Ovary (tissue), 9 donors: ENCODE data around the gene MAPKAPK5. TPM values are rescaled to one million over a fixed set of nuclear protein-coding genes. Genes with fewer than 3 reads are reported as not detected.
A peak's percentile ranks its signal among the peaks of the same experiment; 100 is the strongest.
"Not testable (repeated sequence)": the region's sequence is repeated elsewhere in the genome, so short reads cannot be mapped to it uniquely, and the experiment has no call there.

Source experiments
- DNase-seq, 5 donors: peaks; one replicate each; pipeline ENCODE4 v3.0.0-alpha.2; 2019 to 2020
- H3K27ac ChIP-seq, 2 donors: fragments of 200-600 bp; one replicate each; pipeline versions ENCODE4 v1.5.1 to v1.8.0; 2019 to 2022
- H3K27me3 ChIP-seq: fragments of 200-600 bp; one replicate; pipeline ENCODE4 v1.8.0; 2022
- H3K36me3 ChIP-seq: fragments of 200-600 bp; sonication (generic); one replicate; pipeline ENCODE4 v1.5.1; 2019
- H3K4me1 ChIP-seq: one replicate; pipeline ENCODE4 v1.8.1; 2013; ENCODE audit warnings: mild to moderate bottlenecking, moderate library complexity; ENCODE audit not compliant: insufficient read depth
- H3K4me3 ChIP-seq: fragments of 200-600 bp; sonication (generic); one replicate; pipeline ENCODE4 v1.5.1; 2017
- H3K9me3 ChIP-seq, 2 donors: fragments of 200-600 bp in 1 of 2; sonication (generic) in 1 of 2; one replicate each; pipeline versions ENCODE4 v1.5.1 to v1.8.1; 2013 to 2019; ENCODE audit warnings: mild to moderate bottlenecking in 1 of 2, moderate library complexity in 1 of 2
- EP300 ChIP-seq: sonication (generic); formaldehyde crosslinking; IDR thresholded peaks from one replicate; pipeline ENCODE4 v1.6.1; 2017; ENCODE audit warnings: antibody characterized with exemption
- POLR2A ChIP-seq: fragments of 450-650 bp; IDR thresholded peaks from one replicate; pipeline ENCODE4 v1.6.1; 2017; ENCODE audit warnings: antibody characterized with exemption, mild to moderate bottlenecking, moderate library complexity
- WGBS, 3 donors: extraction: QIAGEN DNeasy Blood & Tissue Kit in 1 of 3; methylation state at CpG; one replicate each; pipeline versions ENCODE4 v1.1.5 to v1.1.7; 2013 to 2017; 5-methylcytosine and 5-hydroxymethylcytosine counted together
- intact Hi-C, 4 donors: fragments of 100-400 bp; cut with DNase I; formaldehyde crosslinking; loops; one replicate each; pipeline versions ENCODE4 v1.11.0 to v1.15.1; 2022 to 2023
- microRNA-seq, 3 donors: library from miRNA; unstranded; fragments of <30 nt; microRNA quantifications; one replicate each; pipeline versions ENCODE4 to v1.2.0, GENCODE V29; 2019 to 2020
- polyA plus RNA-seq, 2 donors: library from polyadenylated mRNA; stranded (reverse); fragments of 200-250 nt in 1 of 2; fragments of 350-450 nt in 1 of 2; fragmentation: Illumina TruSeq in 1 of 2; extraction: RNeasy Lipid Tissue Mini Kit (QIAGEN cat#74804) in 1 of 2; gene quantifications; one replicate each; pipeline ENCODE4 v1.2.3, GENCODE V29; 2013 to 2014
- small RNA-seq: library from RNA; depleted of rRNA; stranded (forward); fragments of <200 nt; gene quantifications from one replicate; pipeline ENCODE3, GENCODE V24; 2016
- total RNA-seq, 7 donors: library from RNA; depleted of rRNA in 2 of 7; stranded (reverse); fragments of >200 nt in 2 of 7; fragmentation: NEBNext Ultra II Directional in 3 of 7; extraction: Animal tissue kit (Norgen Biotek cat#: 25700) in 3 of 7; gene quantifications; one replicate each; pipeline versions ENCODE4 v1.1.0 to v1.2.4, GENCODE V29; 2016 to 2023
- TF ChIP-seq, protein P1 (sequence below), 3 donors: fragments of 450-650 bp in 2 of 3; fragments of 200-600 bp in 1 of 3; IDR thresholded peaks; one replicate each; pipeline versions ENCODE4 v1.5.1 to v1.8.0; 2016 to 2022; ENCODE audit warnings: antibody characterized with exemption in 3 of 3, mild to moderate bottlenecking in 1 of 3
- donor health status: DM: no; HTN: no; CAD: no; lungs with moderate emphysema.
- donor health status: DM: no; HTN: no; CAD: no.
- donor health status: Bipolar disorder and iron deficiency.
- donor health status: DM: yes; HTN: yes; CAD: no.
- donor health status: DM: no; HTN: no; CAD: no.
- donor health status: DM: yes; HTN: yes; CAD: no.

The MAPKAPK5 gene
- total and polyA plus RNA-seq, 9 donors, result 20.0 to 52.5 (median 38.8) TPM

DNA sequence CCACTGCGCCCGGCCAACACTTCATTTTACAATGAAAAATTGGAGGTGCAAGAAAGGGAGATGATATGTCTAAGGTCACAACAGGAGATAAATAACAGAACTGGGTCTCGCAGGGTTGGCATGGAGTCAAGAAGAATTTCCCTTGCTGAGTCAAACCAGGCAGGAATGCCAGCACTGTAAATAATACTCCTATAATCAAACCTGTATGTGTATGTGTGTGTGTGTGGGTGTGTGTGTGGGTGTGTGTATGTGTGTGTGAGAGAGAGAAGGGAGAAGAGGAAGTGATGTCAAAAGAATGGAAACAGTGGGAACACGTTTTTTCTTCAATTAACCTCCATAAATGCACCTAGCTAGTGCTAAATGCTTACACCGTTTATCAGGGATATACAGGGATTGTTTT is 100.5 kb downstream of the MAPKAPK5 start:
- H3K4me1 ChIP-seq, result no peaks in the 10 kb centered on the region
- intact Hi-C loops, result loop anchor here in 1 of 4 donors (10.0 kb wide), 1 partner anchor 222 kb away; no protein-coding TSS in a partner anchor
- WGBS, 3 donors, result 49 to 68% (median 50%) methylated on average over 5 of the region's 5 CpGs
- DNase-seq, result no peak
- TF ChIP-seq EP300, result no peak
- TF ChIP-seq, protein P1, sequence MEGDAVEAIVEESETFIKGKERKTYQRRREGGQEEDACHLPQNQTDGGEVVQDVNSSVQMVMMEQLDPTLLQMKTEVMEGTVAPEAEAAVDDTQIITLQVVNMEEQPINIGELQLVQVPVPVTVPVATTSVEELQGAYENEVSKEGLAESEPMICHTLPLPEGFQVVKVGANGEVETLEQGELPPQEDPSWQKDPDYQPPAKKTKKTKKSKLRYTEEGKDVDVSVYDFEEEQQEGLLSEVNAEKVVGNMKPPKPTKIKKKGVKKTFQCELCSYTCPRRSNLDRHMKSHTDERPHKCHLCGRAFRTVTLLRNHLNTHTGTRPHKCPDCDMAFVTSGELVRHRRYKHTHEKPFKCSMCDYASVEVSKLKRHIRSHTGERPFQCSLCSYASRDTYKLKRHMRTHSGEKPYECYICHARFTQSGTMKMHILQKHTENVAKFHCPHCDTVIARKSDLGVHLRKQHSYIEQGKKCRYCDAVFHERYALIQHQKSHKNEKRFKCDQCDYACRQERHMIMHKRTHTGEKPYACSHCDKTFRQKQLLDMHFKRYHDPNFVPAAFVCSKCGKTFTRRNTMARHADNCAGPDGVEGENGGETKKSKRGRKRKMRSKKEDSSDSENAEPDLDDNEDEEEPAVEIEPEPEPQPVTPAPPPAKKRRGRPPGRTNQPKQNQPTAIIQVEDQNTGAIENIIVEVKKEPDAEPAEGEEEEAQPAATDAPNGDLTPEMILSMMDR (IDR thresholded peaks at IDR 0.05), result no peak
- TF ChIP-seq POLR2A, result no peak
- H3K36me3 ChIP-seq, result no peaks in the 10 kb centered on the region
- no peaks in the 10 kb centered on the region for H3K27me3 ChIP-seq
- H3K9me3 ChIP-seq, result no peaks in the 10 kb centered on the region
- no peak overlapping the region for H3K27ac ChIP-seq
- H3K4me3 ChIP-seq, result no peak overlapping the region

DNA sequence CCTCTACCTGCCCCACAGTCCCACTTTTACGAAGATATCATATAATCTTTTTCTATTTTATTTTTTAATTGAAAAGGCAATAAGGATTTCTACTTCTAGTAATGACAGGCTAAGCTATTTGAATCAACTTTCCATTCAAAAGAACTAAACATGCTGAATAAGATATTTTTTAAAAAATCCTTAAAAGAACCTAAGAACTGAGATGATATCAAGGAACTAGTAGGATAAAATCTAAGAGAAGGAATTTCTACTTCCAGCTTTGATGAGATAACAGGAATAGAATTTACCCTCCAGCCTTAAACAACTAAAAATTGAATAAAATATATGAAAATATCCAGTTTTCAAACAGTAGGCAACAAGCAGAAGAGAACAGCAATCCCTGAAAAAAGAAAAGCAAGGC is 101.9 kb downstream of the MAPKAPK5 start:
- 96 to 98% (median 97%) methylated on average over 1 of the region's 1 CpG for WGBS, 3 donors
- Histone ChIP-seq H3K36me3 (no peaks in the 10 kb centered on the region), H3K4me3 (no peak overlapping the region), H3K27ac (no peak overlapping the region), H3K27me3 (no peaks in the 10 kb centered on the region), H3K9me3 (no peaks in the 10 kb centered on the region), H3K4me1 (no peaks in the 10 kb centered on the region)
- DNase-seq, result no peak
- TF ChIP-seq, protein P1 (IDR thresholded peaks at IDR 0.05), result no peak
- TF ChIP-seq POLR2A, result no peak
- TF ChIP-seq EP300, result no peak
- intact Hi-C loops, result loop anchor here in 1 of 4 donors (10.0 kb wide), 1 partner anchor 221 kb away; no protein-coding TSS in a partner anchor

DNA sequence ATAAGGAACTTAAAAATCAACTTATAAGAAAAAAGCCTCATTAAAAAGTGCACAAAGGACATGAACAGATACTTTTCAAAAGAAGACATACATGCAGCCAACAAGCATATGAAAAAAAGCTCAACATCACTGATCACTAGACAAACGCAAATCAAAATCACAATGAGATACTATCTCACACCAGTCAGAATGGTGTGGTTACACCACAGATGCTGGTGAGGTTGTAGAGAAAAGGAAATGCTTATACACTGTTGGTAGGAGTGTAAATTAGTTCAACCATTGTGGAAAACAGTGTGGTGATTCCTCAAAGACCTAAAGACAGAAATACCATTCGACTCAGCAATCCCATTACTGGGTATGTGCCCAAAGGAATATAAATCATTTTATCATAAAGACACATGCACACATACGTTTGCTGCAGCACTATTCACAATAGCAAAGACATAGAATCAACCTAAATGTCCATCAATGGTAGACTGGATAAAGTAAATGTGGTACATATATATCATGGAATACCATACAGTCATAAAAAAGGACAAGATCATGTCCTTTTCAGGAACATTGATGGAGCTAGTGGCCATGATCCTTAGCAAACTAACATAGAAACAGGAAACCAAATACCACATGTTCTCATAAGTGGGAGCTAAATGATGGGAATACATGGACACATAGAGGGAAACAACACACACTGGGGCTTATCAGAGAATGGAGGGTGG is 109.1 kb downstream of the MAPKAPK5 start:
- H3K27me3 ChIP-seq, H3K36me3 ChIP-seq, intact Hi-C loops, DNase-seq, H3K4me3 ChIP-seq, H3K9me3 ChIP-seq, H3K4me1 ChIP-seq, H3K27ac ChIP-seq: not testable (repeated sequence)
- WGBS, 3 donors, result 78 to 82% (median 80%) methylated on average over 3 of the region's 3 CpGs

Small RNA genes within 50 kb of the gene (microRNA-seq; reads per million reads assigned to microRNA genes)
- gene MIR6761, result 0 to 0.38 (median 0.16) reads per million in 3 donors

Small RNA genes within 50 kb of the gene (small RNA-seq; reads per million reads assigned to genes)
- 0.85 reads per million, percentile 50 among the genes with 10 or more reads in this experiment for gene MIR6761

Other genes with a start within 250 kb of the MAPKAPK5 start
- gene ATXN2, start 242.9 kb upstream of the MAPKAPK5 start, total RNA-seq, result 100 to 1,000 TPM in 1 of 7 donors, 10 to 100 TPM in 6; 33.7 to 106 (median 68.9) TPM
- 10 to 100 TPM; 28.4 to 60.9 TPM for gene ATXN2, start 242.9 kb upstream of the MAPKAPK5 start, polyA plus RNA-seq
- gene BRAP, start 156.3 kb upstream of the MAPKAPK5 start, total RNA-seq, result 10 to 100 TPM; 11.8 to 19.0 (median 16.9) TPM
- 10 to 100 TPM in 1 of 2 donors, 1 to 10 TPM in 1; 9.5 to 24.4 TPM for gene BRAP, start 156.3 kb upstream of the MAPKAPK5 start, polyA plus RNA-seq
- 10 to 100 TPM; 14.2 to 27.0 (median 22.4) TPM for gene ACAD10, start 156.2 kb upstream of the MAPKAPK5 start, total RNA-seq
- gene ACAD10, start 156.2 kb upstream of the MAPKAPK5 start, polyA plus RNA-seq, result 10 to 100 TPM; 15.0 to 21.7 TPM
- 100 to 1,000 TPM in 5 of 7 donors, 10 to 100 TPM in 2; 46.7 to 154 (median 120) TPM for gene ALDH2, start 75.3 kb upstream of the MAPKAPK5 start, total RNA-seq
- gene ALDH2, start 75.3 kb upstream of the MAPKAPK5 start, polyA plus RNA-seq, result 100 to 1,000 TPM in 1 of 2 donors, 10 to 100 TPM in 1; 59.2 to 115 TPM
- 10 to 100 TPM; 10.6 to 16.7 (median 11.3) TPM for gene TMEM116, start 170.9 kb downstream of the MAPKAPK5 start, total RNA-seq
- gene TMEM116, start 170.9 kb downstream of the MAPKAPK5 start, polyA plus RNA-seq, result 10 to 100 TPM in 1 of 2 donors, 1 to 10 TPM in 1; 9.1 to 17.9 TPM
- 10 to 100 TPM; 28.1 to 76.7 (median 68.3) TPM for gene ERP29, start 171.2 kb downstream of the MAPKAPK5 start, total RNA-seq
- 100 to 1,000 TPM; 102 to 169 TPM for gene ERP29, start 171.2 kb downstream of the MAPKAPK5 start, polyA plus RNA-seq